ENCODE measurements around the gene TCEANC2. TPM values are rescaled to one million over a fixed set of nuclear protein-coding genes. Genes with fewer than 3 reads are reported as not detected.

TCEANC2 gene
- polyA plus RNA-seq, 4 donors = 8.1 to 11.2 (median 10.0) TPM

Other genes starting within 250 kb of the TCEANC2 start
- 10 to 100 TPM; 26.7 to 33.0 (median 32.3) TPM for gene NDC1, start 215.3 kb upstream of the TCEANC2 start, polyA plus RNA-seq (ENCODE audit: insufficient read length in 4 of 4)
- 10 to 100 TPM; 34.7 to 37.5 (median 36.6) TPM for gene YIPF1, start 163.8 kb upstream of the TCEANC2 start, polyA plus RNA-seq (ENCODE audit: insufficient read length in 4 of 4)
- 10 to 100 TPM in 1 of 4 donors, 1 to 10 TPM in 3; 4.7 to 10.7 (median 7.8) TPM for gene DIO1, start 159.4 kb upstream of the TCEANC2 start, polyA plus RNA-seq (ENCODE audit: insufficient read length in 4 of 4)
- gene IFT25, start 107.9 kb upstream of the TCEANC2 start, polyA plus RNA-seq (ENCODE audit: insufficient read length in 4 of 4) = 10 to 100 TPM; 44.9 to 56.7 (median 49.2) TPM
- 10 to 100 TPM; 43.7 to 48.2 (median 44.4) TPM for gene LRRC42, start 107.3 kb upstream of the TCEANC2 start, polyA plus RNA-seq (ENCODE audit: insufficient read length in 4 of 4)
- gene LDLRAD1, start 35.4 kb upstream of the TCEANC2 start, polyA plus RNA-seq (ENCODE audit: insufficient read length in 4 of 4) = under 1 TPM in 1 of 4 donors, not detected in 3; 0.04 TPM
- 100 to 1,000 TPM; 359 to 376 (median 362) TPM for gene TMEM59, start 404 bp upstream of the TCEANC2 start, polyA plus RNA-seq (ENCODE audit: insufficient read length in 4 of 4)
- gene CDCP2, start 99.4 kb downstream of the TCEANC2 start, polyA plus RNA-seq (ENCODE audit: insufficient read length in 4 of 4) = under 1 TPM in 1 of 4 donors, not detected in 3; 0.17 TPM
- 1 to 10 TPM; 6.6 to 8.9 (median 7.6) TPM for gene CYB5RL, start 146.4 kb downstream of the TCEANC2 start, polyA plus RNA-seq (ENCODE audit: insufficient read length in 4 of 4)
- 10 to 100 TPM; 81.5 to 89.8 (median 83.7) TPM for gene MRPL37, start 146.6 kb downstream of the TCEANC2 start, polyA plus RNA-seq (ENCODE audit: insufficient read length in 4 of 4)